Mesenchymal stem cell (in vitro differentiated cells and primary cell): ENCODE measurements around the gene C16orf78.

ENCODE experiments used
- DNase-seq: peaks from one replicate; pipeline ENCODE4 v3.0.0-alpha.2; 2013
- H2AFZ ChIP-seq: one replicate; pipeline ENCODE4 v1.6.1; 2013; ENCODE audit warnings: low read depth, mild to moderate bottlenecking, control low read depth, inconsistent platforms, low read length, moderate library complexity
- H2AK5ac ChIP-seq: 2 replicates; pipeline ENCODE4 v1.6.1; 2013; ENCODE audit warnings: low read length, moderate library complexity, mild to moderate bottlenecking, inconsistent platforms; ENCODE audit not compliant: severe bottlenecking
- H2BK120ac ChIP-seq: one replicate; pipeline ENCODE4 v1.6.1; 2013; ENCODE audit warnings: low read depth, mild to moderate bottlenecking, inconsistent platforms, low read length, moderate library complexity
- H2BK12ac ChIP-seq, 2 experiments: one replicate each; pipeline ENCODE4 v1.6.1; 2013; ENCODE audit warnings: inconsistent platforms in 2 of 2, low read length in 2 of 2, mild to moderate bottlenecking in 2 of 2, moderate library complexity in 2 of 2, control low read depth in 1 of 2
- H2BK15ac ChIP-seq: one replicate; pipeline ENCODE4 v1.6.1; 2013; ENCODE audit warnings: mild to moderate bottlenecking, low read depth, inconsistent platforms; ENCODE audit not compliant: poor library complexity, severe bottlenecking
- H2BK5ac ChIP-seq: 2 replicates; pipeline ENCODE4 v1.6.1; 2013; ENCODE audit warnings: low read depth, mild to moderate bottlenecking, low read length, control low read depth, inconsistent platforms; ENCODE audit not compliant: poor library complexity, severe bottlenecking
- H3K14ac ChIP-seq, 2 experiments: one replicate each; pipeline ENCODE4 v1.6.1; 2013; ENCODE audit warnings: inconsistent platforms in 2 of 2, low read length in 2 of 2, control low read depth in 1 of 2, mild to moderate bottlenecking in 1 of 2, moderate library complexity in 1 of 2
- H3K18ac ChIP-seq, 2 experiments: one replicate each; pipeline ENCODE4 v1.6.1; 2013; ENCODE audit warnings: inconsistent platforms in 2 of 2, low read length in 2 of 2, control low read depth in 1 of 2, low read depth in 1 of 2, mild to moderate bottlenecking in 1 of 2
- H3K23ac ChIP-seq, 2 experiments: one replicate each; pipeline ENCODE4 v1.6.1; 2013; ENCODE audit warnings: inconsistent platforms in 2 of 2, low read length in 2 of 2, mild to moderate bottlenecking in 2 of 2, moderate library complexity in 2 of 2, control low read depth in 1 of 2
- H3K27ac ChIP-seq: 2 replicates; pipeline ENCODE4 v1.5.1; 2013; ENCODE audit warnings: mild to moderate bottlenecking, moderate library complexity, low read length, control low read depth, inconsistent platforms; ENCODE audit not compliant: poor library complexity, severe bottlenecking
- H3K27me3 ChIP-seq, 2 experiments: 2 replicates each; pipeline versions ENCODE4 v1.6.1 to v1.7.0; 2013; ENCODE audit warnings: low read length in 2 of 2, mild to moderate bottlenecking in 2 of 2, moderate library complexity in 2 of 2, control low read depth in 1 of 2, inconsistent platforms in 1 of 2; ENCODE audit not compliant: control insufficient read depth in 1 of 2, insufficient read depth in 1 of 2
- H3K36me3 ChIP-seq, 2 experiments: 2 replicates each; pipeline versions ENCODE4 v1.6.1 to v1.7.0; 2013; ENCODE audit warnings: low read length in 2 of 2, control low read depth in 1 of 2, inconsistent platforms in 1 of 2, low read depth in 1 of 2, mild to moderate bottlenecking in 1 of 2; ENCODE audit not compliant: insufficient read depth in 2 of 2, control insufficient read depth in 1 of 2
- H3K4ac ChIP-seq, 2 experiments: one replicate each; pipeline ENCODE4 v1.6.1; 2013; ENCODE audit warnings: inconsistent platforms in 2 of 2, low read length in 2 of 2, mild to moderate bottlenecking in 2 of 2, moderate library complexity in 2 of 2, control low read depth in 1 of 2, low read depth in 1 of 2
- H3K4me1 ChIP-seq: 2 replicates; pipeline ENCODE4 v1.6.1; 2013; ENCODE audit warnings: low read depth, low read length, control low read depth; ENCODE audit not compliant: control insufficient read depth, insufficient read depth
- H3K4me2 ChIP-seq: 2 replicates; pipeline ENCODE4 v1.6.1; 2013; ENCODE audit warnings: low read length, mild to moderate bottlenecking, inconsistent platforms; ENCODE audit not compliant: poor library complexity, severe bottlenecking
- H3K4me3 ChIP-seq, 2 experiments: 2 replicates each; pipeline versions ENCODE4 v1.5.1 to v1.7.0; 2013; ENCODE audit warnings: low read length in 2 of 2, mild to moderate bottlenecking in 2 of 2, control low read depth in 1 of 2, low read depth in 1 of 2; ENCODE audit not compliant: insufficient read depth in 1 of 2
- H3K79me1 ChIP-seq: replicated peaks from 2 replicates; pipeline ENCODE4 v1.6.1; 2013; ENCODE audit warnings: mild to moderate bottlenecking, control low read depth, low read length, inconsistent platforms; ENCODE audit not compliant: poor library complexity, severe bottlenecking
- H3K9ac ChIP-seq: 2 replicates; pipeline ENCODE4 v1.7.0; 2013; ENCODE audit warnings: mild to moderate bottlenecking, low read length, moderate library complexity
- H3K9me3 ChIP-seq: 2 replicates; pipeline ENCODE4 v1.7.0; 2013; ENCODE audit warnings: mild to moderate bottlenecking, low read length; ENCODE audit not compliant: control insufficient read depth
- H4K8ac ChIP-seq: one replicate; pipeline ENCODE4 v1.6.1; 2013; ENCODE audit warnings: inconsistent platforms, mild to moderate bottlenecking, low read length, moderate library complexity
- H4K91ac ChIP-seq: one replicate; pipeline ENCODE4 v1.6.1; 2013; ENCODE audit warnings: mild to moderate bottlenecking, low read length, inconsistent platforms
- WGBS: methylation state at CpG from one replicate; pipeline ENCODE4 v1.1.7; 2013; ENCODE audit warnings: mixed read lengths; 5-methylcytosine and 5-hydroxymethylcytosine counted together

The C16orf78 gene

DNA sequence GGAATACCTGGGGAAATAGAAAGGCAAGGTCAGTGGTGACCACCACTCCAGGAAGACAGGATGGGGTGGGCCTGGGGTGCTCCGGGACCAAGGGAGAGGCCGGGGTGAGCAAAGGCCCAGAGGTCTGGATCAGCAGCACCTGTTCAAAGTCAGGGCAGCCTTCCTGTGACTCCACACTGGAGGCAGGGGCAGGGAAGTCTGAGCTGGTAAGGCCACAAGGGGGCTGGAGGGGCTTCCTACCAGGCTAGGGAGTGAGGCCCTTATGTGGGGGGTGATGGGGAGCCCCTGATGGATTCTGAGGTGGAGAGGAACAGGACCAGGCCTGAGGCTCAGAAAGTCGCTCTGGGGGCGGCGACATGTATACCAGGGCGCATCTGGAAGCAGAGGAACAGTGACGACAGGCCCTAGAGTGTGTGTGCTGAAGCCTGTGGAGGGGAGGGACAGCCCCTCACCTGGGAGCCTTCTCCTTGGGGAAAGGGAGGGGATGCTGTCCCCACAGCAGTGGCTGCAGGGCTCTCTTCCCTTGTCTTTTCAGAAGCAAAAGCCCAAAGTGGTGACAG is 3.7 kb downstream of the C16orf78 start:
- no peak overlapping the region for H4K91ac ChIP-seq
- no peak overlapping the region for H2BK120ac ChIP-seq
- no peak overlapping the region for H4K8ac ChIP-seq
- H3K4me1 ChIP-seq: no peaks in the 10 kb centered on the region
- H3K4me2 ChIP-seq: no peak overlapping the region
- H3K14ac ChIP-seq: no peak overlapping the region
- no peak overlapping the region for H3K18ac ChIP-seq
- 77% methylated on average over 7 of the region's 7 CpGs for WGBS
- no peak overlapping the region for H3K4me3 ChIP-seq
- H3K9me3 ChIP-seq: no peaks in the 10 kb centered on the region
- H3K27me3 ChIP-seq: no peaks in the 10 kb centered on the region
- no peak overlapping the region for H2AK5ac ChIP-seq
- H3K79me1 ChIP-seq: no peaks in the 10 kb centered on the region
- no peak overlapping the region for H3K4ac ChIP-seq
- H2AFZ ChIP-seq: no peak overlapping the region
- no peak overlapping the region for H3K27ac ChIP-seq
- no peak overlapping the region for H2BK12ac ChIP-seq
- H3K36me3 ChIP-seq: no peaks in the 10 kb centered on the region
- no peak overlapping the region for H2BK15ac ChIP-seq
- H3K9ac ChIP-seq: no peak overlapping the region
- H2BK5ac ChIP-seq: no peak overlapping the region
- DNase-seq: no peak
- H3K23ac ChIP-seq: no peak overlapping the region

DNA sequence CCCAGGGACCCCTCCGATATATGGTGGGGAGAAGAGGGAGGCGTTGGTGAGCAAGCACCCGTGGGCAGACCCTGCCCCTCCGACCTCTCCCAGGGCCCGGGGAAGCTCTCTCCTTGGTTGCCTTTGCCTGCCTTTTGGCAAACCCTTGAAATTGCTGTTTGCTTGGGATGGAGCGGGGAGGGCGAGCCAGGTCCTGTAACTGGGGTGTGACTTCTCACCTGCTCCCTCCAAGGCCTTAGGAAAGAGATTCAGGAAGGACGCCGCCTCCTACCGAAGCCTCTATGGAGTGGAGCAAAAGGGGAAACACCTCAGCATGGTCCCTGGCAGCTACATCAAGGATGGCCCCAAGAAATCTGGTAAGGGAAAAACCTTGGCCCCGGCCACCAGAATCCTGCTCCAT is 4.6 kb downstream of the C16orf78 start:
- Histone ChIP-seq H3K36me3 (no peaks in the 10 kb centered on the region), H3K27ac (no peak overlapping the region), H3K23ac (no peak overlapping the region), H3K79me1 (no peaks in the 10 kb centered on the region), H2AK5ac (no peak overlapping the region), H3K9me3 (no peaks in the 10 kb centered on the region), H2BK12ac (no peak overlapping the region), H2BK15ac (no peak overlapping the region), H2AFZ (no peak overlapping the region), H3K18ac (no peak overlapping the region), H3K4ac (no peak overlapping the region), H3K4me3 (no peak overlapping the region), H2BK120ac (no peak overlapping the region), H3K14ac (no peak overlapping the region), H2BK5ac (no peak overlapping the region), H3K9ac (no peak overlapping the region), H3K4me1 (no peaks in the 10 kb centered on the region), H3K4me2 (no peak overlapping the region), H4K8ac (no peak overlapping the region), H3K27me3 (no peaks in the 10 kb centered on the region), H4K91ac (no peak overlapping the region)
- DNase-seq: no peak
- 74% methylated on average over 11 of the region's 11 CpGs for WGBS

DNA sequence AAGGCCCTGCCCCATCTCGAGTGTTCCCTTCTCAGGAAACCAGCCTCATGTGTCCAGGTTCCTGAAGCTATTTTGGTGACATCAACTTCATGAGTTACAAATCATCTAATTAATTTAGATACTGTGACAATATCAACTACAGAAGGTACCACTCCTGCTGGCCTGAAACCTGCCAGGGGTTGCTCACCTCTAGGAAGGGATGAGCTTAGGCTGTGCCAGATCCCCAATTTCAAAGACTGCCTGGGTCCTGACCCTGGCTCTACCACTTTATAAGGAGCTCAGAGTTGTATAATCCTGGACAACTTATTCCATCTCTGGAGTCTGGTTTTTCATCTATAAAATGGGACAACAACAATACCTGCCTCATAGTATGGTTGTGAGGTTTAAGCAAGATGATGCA is 5.2 kb downstream of the C16orf78 start:
- no peak for DNase-seq
- Histone ChIP-seq H2BK5ac (no peak overlapping the region), H3K27me3 (no peaks in the 10 kb centered on the region), H3K79me1 (no peaks in the 10 kb centered on the region), H3K4me3 (no peak overlapping the region), H4K91ac (no peak overlapping the region), H3K18ac (no peak overlapping the region), H3K4ac (no peak overlapping the region), H3K9ac (no peak overlapping the region), H3K4me2 (no peak overlapping the region), H3K23ac (no peak overlapping the region), H3K36me3 (no peaks in the 10 kb centered on the region), H3K14ac (no peak overlapping the region), H3K9me3 (no peaks in the 10 kb centered on the region), H2BK15ac (no peak overlapping the region), H2BK12ac (no peak overlapping the region), H2AK5ac (no peak overlapping the region), H3K27ac (no peak overlapping the region), H2AFZ (no peak overlapping the region), H4K8ac (no peak overlapping the region), H2BK120ac (no peak overlapping the region), H3K4me1 (no peaks in the 10 kb centered on the region)
- no CpG with 5 or more reads among the region's 1 CpG for WGBS

DNA sequence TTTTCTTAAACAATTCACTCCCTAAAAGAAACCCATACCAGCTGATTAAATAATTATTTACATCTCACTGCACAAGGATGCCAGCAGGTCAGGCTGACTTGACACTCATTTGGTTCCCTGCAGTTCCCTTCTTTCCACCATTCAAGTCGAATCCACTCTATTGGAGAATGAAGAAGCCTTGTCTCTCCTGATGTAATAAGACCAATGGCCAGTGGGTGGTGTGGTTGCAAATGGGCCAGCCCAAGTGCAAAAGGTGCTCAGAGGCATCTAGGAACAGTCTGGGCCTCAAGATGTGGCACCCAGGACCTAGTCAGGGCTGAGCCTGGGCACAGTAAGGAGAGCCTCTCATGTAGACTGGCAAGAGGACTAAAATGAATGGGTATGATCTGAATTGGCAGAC is 9.3 kb downstream of the C16orf78 start:
- Histone ChIP-seq H2AK5ac (no peak overlapping the region), H2AFZ (no peak overlapping the region), H3K4me3 (no peak overlapping the region), H2BK120ac (no peak overlapping the region), H3K18ac (no peak overlapping the region), H2BK15ac (no peak overlapping the region), H3K9ac (no peak overlapping the region), H3K9me3 (no peaks in the 10 kb centered on the region), H4K91ac (no peak overlapping the region), H2BK12ac (no peak overlapping the region), H3K27me3 (no peaks in the 10 kb centered on the region), H3K4me2 (no peak overlapping the region), H3K4me1 (no peaks in the 10 kb centered on the region), H3K23ac (no peak overlapping the region), H3K14ac (no peak overlapping the region), H3K79me1 (no peaks in the 10 kb centered on the region), H2BK5ac (no peak overlapping the region), H3K36me3 (no peaks in the 10 kb centered on the region), H3K4ac (no peak overlapping the region), H3K27ac (no peak overlapping the region), H4K8ac (no peak overlapping the region)
- 78% methylated on average over 1 of the region's 1 CpG for WGBS
- no peak for DNase-seq
